Activated CD4-positive, alpha-beta T cell treated with anti-CD3 and anti-CD28 coated beads for 36 hours (primary cell): ENCODE results near the gene PGA5. TPM values are rescaled to one million over a fixed set of nuclear protein-coding genes. Genes with fewer than 3 reads are reported as not detected.
"Not testable (repeated sequence)": the region's sequence is repeated elsewhere in the genome, so short reads cannot be mapped to it uniquely, and the experiment has no call there.

Source experiments
- ATAC-seq: fragments of 200-7000 bp; cut with Tn5 transposase; one replicate; pipeline ENCODE4 v1.10.0; 2021; ENCODE audit warnings: mild to moderate bottlenecking, moderate library complexity
- CTCF ChIA-PET: fragments of 350-600 bp; sonication (Branson Sonifier 250); formaldehyde crosslinking; loops from one replicate; lab custom pipeline; 2021; ENCODE audit warnings: antibody characterized with exemption; lab: Charles Lee
- POLR2A ChIA-PET: fragments of 350-600 bp; sonication (Branson Sonifier 250); formaldehyde crosslinking; loops from one replicate; lab custom pipeline; 2021; ENCODE audit warnings: antibody characterized with exemption, inconsistent platforms; lab: Charles Lee
- DNase-seq: peaks from one replicate; pipeline ENCODE4 v3.0.0-alpha.2; 2020
- H3K27ac Mint-ChIP-seq: one replicate; pipeline ENCODE4 v1.8.0; 2021; ENCODE audit warnings: mixed read lengths
- H3K27me3 Mint-ChIP-seq: one replicate; pipeline ENCODE4 v1.8.0; 2021; ENCODE audit warnings: mixed read lengths
- H3K36me3 Mint-ChIP-seq: one replicate; pipeline ENCODE4 v1.8.0; 2021; ENCODE audit warnings: low read depth, mixed read lengths
- H3K4me1 Mint-ChIP-seq: one replicate; pipeline ENCODE4 v1.8.0; 2021; ENCODE audit warnings: mixed read lengths
- H3K4me3 Mint-ChIP-seq: one replicate; pipeline ENCODE4 v1.8.0; 2021; ENCODE audit warnings: mild to moderate bottlenecking, moderate library complexity, mixed read lengths
- H3K9me3 Mint-ChIP-seq: one replicate; pipeline ENCODE4 v1.8.0; 2021; ENCODE audit warnings: low read depth, mixed read lengths
- intact Hi-C, 2 experiments: fragments of 100-400 bp; cut with DNase I in 1 of 2; cut with micrococcal nuclease in 1 of 2; formaldehyde crosslinking; loops; one replicate each; pipeline versions ENCODE4 v1.14.2 to v1.15.1; 2022 to 2024; cut with DNase I, micrococcal nuclease
- total RNA-seq, 2 experiments: library from RNA; stranded (reverse); gene quantifications; one replicate each; pipeline ENCODE4 v1.2.3, GENCODE V29; 2021

The PGA5 gene
- total RNA-seq, 2 experiments from 2014 or later, result not detected

DNA sequence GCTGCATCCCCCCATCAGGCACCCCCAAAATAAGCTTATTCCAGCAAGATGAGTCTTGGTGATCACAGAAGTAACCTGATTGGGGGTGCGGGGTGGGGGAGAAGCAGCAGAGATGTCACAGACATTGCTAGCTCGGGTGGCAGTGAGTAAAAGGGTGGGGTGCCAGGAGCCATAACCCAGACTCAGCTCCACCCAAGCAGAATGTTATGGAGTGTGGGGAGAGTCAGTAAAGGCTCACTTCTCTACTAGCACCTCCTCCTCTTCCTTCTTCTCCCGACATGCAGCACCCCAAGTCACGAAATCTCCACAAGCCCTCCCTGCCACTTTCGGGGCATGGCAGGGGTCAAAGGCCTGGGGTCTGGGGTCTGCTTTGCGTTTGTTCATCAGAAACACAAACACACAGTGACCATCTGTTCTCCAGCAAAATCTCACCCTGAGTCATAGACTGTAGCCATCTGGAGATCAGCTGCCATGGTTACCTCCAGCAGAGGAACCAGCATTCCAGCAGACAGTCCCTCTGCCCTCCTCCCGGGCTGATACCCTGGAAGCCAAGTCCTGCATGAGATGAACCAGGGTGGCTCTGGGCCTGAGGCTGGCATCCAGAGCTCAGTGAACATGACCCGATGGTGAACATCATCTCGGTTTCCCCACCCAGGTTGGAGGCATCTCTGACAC is 33.2 kb upstream of the PGA5 start:
- H3K9me3 Mint-ChIP-seq, ATAC-seq, intact Hi-C loops, H3K27ac Mint-ChIP-seq, H3K36me3 Mint-ChIP-seq, H3K27me3 Mint-ChIP-seq, CTCF ChIA-PET, H3K4me3 Mint-ChIP-seq, H3K4me1 Mint-ChIP-seq, POLR2A ChIA-PET, DNase-seq: not testable (repeated sequence)

- H3K4me3 Mint-ChIP-seq, intact Hi-C loops, H3K36me3 Mint-ChIP-seq, H3K27me3 Mint-ChIP-seq, ATAC-seq, CTCF ChIA-PET, H3K9me3 Mint-ChIP-seq, H3K4me1 Mint-ChIP-seq, H3K27ac Mint-ChIP-seq, DNase-seq, POLR2A ChIA-PET: not testable (repeated sequence)
Measured at GRCh38 chr11:61210629-61211028, 30.3 kb upstream of the PGA5 start.

- intact Hi-C loops, H3K27ac Mint-ChIP-seq, H3K4me3 Mint-ChIP-seq, H3K36me3 Mint-ChIP-seq, H3K4me1 Mint-ChIP-seq, DNase-seq, CTCF ChIA-PET, H3K9me3 Mint-ChIP-seq, ATAC-seq, H3K27me3 Mint-ChIP-seq, POLR2A ChIA-PET: not testable (repeated sequence)
Measured at GRCh38 chr11:61211327-61211952, 29.5 kb upstream of the PGA5 start.

GRCh38 chr11:61212202-61212601 is 28.8 kb upstream of the PGA5 start:
- H3K36me3 Mint-ChIP-seq, H3K4me1 Mint-ChIP-seq, H3K9me3 Mint-ChIP-seq, ATAC-seq, H3K27ac Mint-ChIP-seq, H3K4me3 Mint-ChIP-seq, CTCF ChIA-PET, POLR2A ChIA-PET, DNase-seq, H3K27me3 Mint-ChIP-seq, intact Hi-C loops: not testable (repeated sequence)

DNA sequence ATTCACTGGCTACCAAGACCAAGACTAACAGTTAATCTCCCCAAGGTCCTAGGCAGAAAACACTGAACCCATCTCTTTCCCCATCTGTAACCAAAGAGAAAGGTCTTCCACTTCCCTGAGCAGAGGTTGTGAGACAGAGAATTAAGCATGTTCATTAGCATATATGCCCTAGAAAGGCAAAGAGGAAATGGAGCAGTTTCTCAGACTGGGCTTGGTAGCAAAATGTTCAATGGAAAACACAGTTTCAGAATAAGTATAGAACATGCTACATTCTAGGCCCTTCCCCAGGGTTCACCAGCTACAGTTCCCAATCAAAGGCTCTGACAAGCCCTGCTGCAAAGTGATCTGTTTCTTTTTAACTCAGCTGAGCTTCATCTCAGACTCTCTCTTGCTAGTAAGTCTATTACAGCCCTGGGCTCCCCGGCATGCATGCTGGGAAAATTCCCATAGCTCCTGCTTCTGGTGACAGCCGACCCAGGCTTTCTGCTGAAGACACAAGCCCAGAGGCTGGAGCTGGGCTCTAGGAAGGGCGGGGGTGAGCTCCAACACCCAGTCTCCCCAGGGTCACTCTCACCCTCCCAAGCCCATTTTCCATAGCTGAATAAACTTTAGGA is 27.2 kb upstream of the PGA5 start:
- CTCF ChIA-PET, H3K9me3 Mint-ChIP-seq, ATAC-seq, POLR2A ChIA-PET, intact Hi-C loops, H3K4me1 Mint-ChIP-seq, H3K4me3 Mint-ChIP-seq, H3K36me3 Mint-ChIP-seq, H3K27ac Mint-ChIP-seq, H3K27me3 Mint-ChIP-seq, DNase-seq: not testable (repeated sequence)

- ATAC-seq, result peak; percentile 49
- intact Hi-C loops, H3K36me3 Mint-ChIP-seq, H3K4me3 Mint-ChIP-seq, H3K27ac Mint-ChIP-seq, POLR2A ChIA-PET, H3K4me1 Mint-ChIP-seq, DNase-seq, CTCF ChIA-PET, H3K27me3 Mint-ChIP-seq, H3K9me3 Mint-ChIP-seq: not testable (repeated sequence)
Measured at GRCh38 chr11:61218306-61218705, 22.7 kb upstream of the PGA5 start.

GRCh38 chr11:61219016-61219415 is 22.0 kb upstream of the PGA5 start:
- H3K4me1 Mint-ChIP-seq, H3K9me3 Mint-ChIP-seq, DNase-seq, H3K27me3 Mint-ChIP-seq, H3K27ac Mint-ChIP-seq, ATAC-seq, POLR2A ChIA-PET, CTCF ChIA-PET, intact Hi-C loops, H3K4me3 Mint-ChIP-seq, H3K36me3 Mint-ChIP-seq: not testable (repeated sequence)

DNA sequence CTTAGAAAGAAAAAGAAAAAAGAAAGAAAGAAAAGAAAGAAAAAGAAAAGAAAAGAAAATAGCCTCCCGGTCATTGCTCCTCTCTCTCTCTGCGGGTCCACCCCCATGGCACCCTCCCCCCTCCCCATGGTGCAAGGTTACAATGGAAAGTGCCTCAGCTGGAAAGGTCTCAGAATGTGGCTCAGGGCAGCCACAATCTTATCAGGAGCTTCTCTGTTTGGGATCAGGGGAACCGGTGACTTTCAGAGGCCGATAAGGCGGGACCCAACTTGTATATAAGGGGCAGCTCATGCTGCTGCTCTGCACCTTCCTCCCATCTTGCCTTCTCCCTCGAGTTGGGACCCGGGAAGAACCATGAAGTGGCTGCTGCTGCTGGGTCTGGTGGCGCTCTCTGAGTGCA is 18.9 kb upstream of the PGA5 start, which contains the start of gene PGA4:
Gene PGA4 (plus strand): TSS at position 301 of the 400 bp plus-strand sequence. CDS start 54 bp downstream, at position 355.
- intact Hi-C loops, POLR2A ChIA-PET, H3K9me3 Mint-ChIP-seq, H3K27ac Mint-ChIP-seq, H3K4me1 Mint-ChIP-seq, ATAC-seq, H3K27me3 Mint-ChIP-seq, DNase-seq, CTCF ChIA-PET, H3K36me3 Mint-ChIP-seq, H3K4me3 Mint-ChIP-seq: not testable (repeated sequence)

DNA sequence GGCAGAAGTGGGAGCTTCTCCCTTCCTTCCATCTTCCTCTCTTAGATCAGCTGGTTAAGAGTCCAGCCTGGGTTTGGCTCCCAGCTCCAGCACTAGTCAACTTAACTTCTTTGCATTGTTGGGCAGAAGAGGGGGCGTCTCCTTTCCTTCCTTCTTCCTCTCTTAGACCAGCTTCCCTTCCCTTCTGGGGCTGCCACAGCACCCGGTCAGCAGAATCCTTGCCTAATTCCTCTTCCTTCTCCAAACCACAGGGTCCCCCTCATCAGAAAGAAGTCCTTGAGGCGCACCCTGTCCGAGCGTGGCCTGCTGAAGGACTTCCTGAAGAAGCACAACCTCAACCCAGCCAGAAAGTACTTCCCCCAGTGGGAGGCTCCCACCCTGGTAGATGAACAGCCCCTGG is 18.3 kb upstream of the PGA5 start:
- CTCF ChIA-PET, H3K4me3 Mint-ChIP-seq, H3K36me3 Mint-ChIP-seq, H3K27me3 Mint-ChIP-seq, POLR2A ChIA-PET, intact Hi-C loops, H3K4me1 Mint-ChIP-seq, ATAC-seq, H3K9me3 Mint-ChIP-seq, DNase-seq, H3K27ac Mint-ChIP-seq: not testable (repeated sequence)

DNA sequence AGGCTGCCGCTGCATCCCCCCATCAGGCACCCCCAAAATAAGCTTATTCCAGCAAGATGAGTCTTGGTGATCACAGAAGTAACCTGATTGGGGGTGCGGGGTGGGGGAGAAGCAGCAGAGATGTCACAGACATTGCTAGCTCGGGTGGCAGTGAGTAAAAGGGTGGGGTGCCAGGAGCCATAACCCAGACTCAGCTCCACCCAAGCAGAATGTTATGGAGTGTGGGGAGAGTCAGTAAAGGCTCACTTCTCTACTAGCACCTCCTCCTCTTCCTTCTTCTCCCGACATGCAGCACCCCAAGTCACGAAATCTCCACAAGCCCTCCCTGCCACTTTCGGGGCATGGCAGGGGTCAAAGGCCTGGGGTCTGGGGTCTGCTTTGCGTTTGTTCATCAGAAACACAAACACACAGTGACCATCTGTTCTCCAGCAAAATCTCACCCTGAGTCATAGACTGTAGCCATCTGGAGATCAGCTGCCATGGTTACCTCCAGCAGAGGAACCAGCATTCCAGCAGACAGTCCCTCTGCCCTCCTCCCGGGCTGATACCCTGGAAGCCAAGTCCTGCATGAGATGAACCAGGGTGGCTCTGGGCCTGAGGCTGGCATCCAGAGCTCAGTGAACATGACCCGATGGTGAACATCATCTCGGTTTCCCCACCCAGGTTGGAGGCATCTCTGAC is 14.4 kb upstream of the PGA5 start:
- H3K4me3 Mint-ChIP-seq, H3K36me3 Mint-ChIP-seq, H3K27me3 Mint-ChIP-seq, DNase-seq, intact Hi-C loops, CTCF ChIA-PET, H3K9me3 Mint-ChIP-seq, POLR2A ChIA-PET, ATAC-seq, H3K27ac Mint-ChIP-seq, H3K4me1 Mint-ChIP-seq: not testable (repeated sequence)

DNA sequence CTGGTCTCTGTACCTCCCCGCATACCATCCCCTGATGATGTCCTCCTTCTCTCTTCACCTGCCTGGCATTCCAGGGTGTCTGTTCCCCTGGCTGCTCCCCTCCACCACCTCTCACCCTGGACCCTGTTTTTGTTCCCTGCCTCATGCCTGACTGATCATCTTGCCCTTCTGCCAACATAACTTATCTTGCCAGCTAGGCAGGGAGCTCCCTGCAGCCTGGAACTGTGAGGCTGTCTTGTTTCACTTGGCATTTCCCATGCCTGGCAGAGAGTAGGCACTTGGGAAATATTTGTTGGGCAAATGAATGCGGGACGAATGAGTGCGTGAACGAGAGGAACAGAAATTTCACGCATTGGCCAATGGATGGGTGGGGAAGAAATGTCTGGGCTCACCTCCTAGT is 11.5 kb upstream of the PGA5 start:
- H3K27ac Mint-ChIP-seq, H3K4me1 Mint-ChIP-seq, H3K27me3 Mint-ChIP-seq, POLR2A ChIA-PET, H3K9me3 Mint-ChIP-seq, H3K4me3 Mint-ChIP-seq, CTCF ChIA-PET, H3K36me3 Mint-ChIP-seq, intact Hi-C loops, ATAC-seq, DNase-seq: not testable (repeated sequence)
